Smooth muscle cell (in vitro differentiated cells): ENCODE results near the gene CDC73. TPM values are rescaled to one million over a fixed set of nuclear protein-coding genes. Genes with fewer than 3 reads are reported as not detected.
"Not testable (repeated sequence)": the region's sequence is repeated elsewhere in the genome, so short reads cannot be mapped to it uniquely, and the experiment has no call there.

Experiments used
- DNase-seq: peaks from one replicate; lab custom pipeline; 2025; ENCODE audit not compliant: unreplicated experiment; lab: John Stamatoyannopoulos, UW
- H2AFZ ChIP-seq: fragments of 200-600 bp; sonication (generic); 2 replicates; pipeline ENCODE4 v1.6.0; 2016; ENCODE audit warnings: antibody characterized with exemption, low read depth, mild to moderate bottlenecking
- H3F3A ChIP-seq: fragments of 200-600 bp; sonication (generic); 2 replicates; pipeline ENCODE4 v1.6.0; 2017; ENCODE audit warnings: antibody characterized with exemption, low read depth
- H3K27ac ChIP-seq: fragments of 200-600 bp; sonication (generic); 2 replicates; pipeline ENCODE4 v1.5.1; 2016; ENCODE audit warnings: low read depth, mild to moderate bottlenecking
- H3K27me3 ChIP-seq: fragments of 200-600 bp; sonication (generic); 2 replicates; pipeline ENCODE4 v1.6.1; 2016; ENCODE audit warnings: low read depth, mild to moderate bottlenecking
- H3K36me3 ChIP-seq: fragments of 200-600 bp; sonication (generic); 2 replicates; pipeline ENCODE4 v1.5.1; 2016; ENCODE audit warnings: low read depth
- H3K4me1 ChIP-seq: fragments of 200-600 bp; sonication (generic); 2 replicates; pipeline ENCODE4 v1.5.1; 2016; ENCODE audit warnings: low read depth
- H3K4me2 ChIP-seq: fragments of 200-600 bp; sonication (generic); 2 replicates; pipeline ENCODE4 v1.6.0; 2016; ENCODE audit warnings: mild to moderate bottlenecking
- H3K4me3 ChIP-seq: fragments of 200-600 bp; sonication (generic); 2 replicates; pipeline ENCODE4 v1.5.1; 2016; ENCODE audit warnings: mild to moderate bottlenecking
- H3K79me2 ChIP-seq: fragments of 200-600 bp; sonication (generic); 2 replicates; pipeline ENCODE4 v1.6.0; 2016; ENCODE audit warnings: low read depth, mild to moderate bottlenecking
- H3K9ac ChIP-seq: fragments of 200-600 bp; sonication (generic); 2 replicates; pipeline ENCODE4 v1.6.0; 2016; ENCODE audit warnings: low read depth
- H3K9me3 ChIP-seq: fragments of 200-600 bp; sonication (generic); replicated peaks from 2 replicates; pipeline ENCODE4 v1.5.1; 2016; ENCODE audit warnings: low read depth
- H4K20me1 ChIP-seq: fragments of 200-600 bp; sonication (generic); 2 replicates; pipeline ENCODE4 v1.6.0; 2016; ENCODE audit warnings: low read depth
- WGBS: methylation state at CpG from one replicate; pipeline ENCODE4 v1.1.7; 2016; ENCODE audit warnings: low lambda C conversion rate; 5-methylcytosine and 5-hydroxymethylcytosine counted together
- polyA plus RNA-seq: library from polyadenylated mRNA; unstranded; fragments of >200 nt; fragmentation: Nextera tagmentation; extraction: Ambion mirVana; gene quantifications from 2 replicates; pipeline ENCODE4 v1.2.1, GENCODE V29; 2016
- total RNA-seq: library from RNA; depleted of rRNA; stranded (reverse); fragments of >200 nt; gene quantifications from 2 replicates; pipeline ENCODE4 v1.2.3, GENCODE V29; 2014
- TF ChIP-seq, protein P1 (sequence below): fragments of 200-600 bp; sonication (generic); IDR thresholded peaks from 2 replicates; pipeline ENCODE4 v1.5.1; 2017; ENCODE audit warnings: borderline replicate concordance, mild to moderate bottlenecking, antibody characterized with exemption; ENCODE audit not compliant: insufficient read depth, poor library complexity, severe bottlenecking

CDC73 gene
- total and polyA plus RNA-seq, 2 experiments from 2014 or later, result 28.5 to 32.0 TPM

GRCh38 chr1:193113992-193114332 lies 7.9 kb upstream of the CDC73 start:
- Histone ChIP-seq H3K9me3 (no peaks in the 10 kb centered on the region), H3K36me3 (no peaks in the 10 kb centered on the region), H2AFZ (no peak overlapping the region), H3K9ac (no peak overlapping the region), H3K4me1 (peaks cover 11% of the 10 kb centered on the region), H3K27ac (peak overlapping the region; percentile 82), H3K4me3 (no peak overlapping the region), H4K20me1 (no peaks in the 10 kb centered on the region), H3K27me3 (no peaks in the 10 kb centered on the region), H3K4me2 (no peak overlapping the region), H3F3A (peaks cover 12% of the 10 kb centered on the region), H3K79me2 (no peaks in the 10 kb centered on the region)
- DNase-seq, result no peak
- TF ChIP-seq, protein P1, sequence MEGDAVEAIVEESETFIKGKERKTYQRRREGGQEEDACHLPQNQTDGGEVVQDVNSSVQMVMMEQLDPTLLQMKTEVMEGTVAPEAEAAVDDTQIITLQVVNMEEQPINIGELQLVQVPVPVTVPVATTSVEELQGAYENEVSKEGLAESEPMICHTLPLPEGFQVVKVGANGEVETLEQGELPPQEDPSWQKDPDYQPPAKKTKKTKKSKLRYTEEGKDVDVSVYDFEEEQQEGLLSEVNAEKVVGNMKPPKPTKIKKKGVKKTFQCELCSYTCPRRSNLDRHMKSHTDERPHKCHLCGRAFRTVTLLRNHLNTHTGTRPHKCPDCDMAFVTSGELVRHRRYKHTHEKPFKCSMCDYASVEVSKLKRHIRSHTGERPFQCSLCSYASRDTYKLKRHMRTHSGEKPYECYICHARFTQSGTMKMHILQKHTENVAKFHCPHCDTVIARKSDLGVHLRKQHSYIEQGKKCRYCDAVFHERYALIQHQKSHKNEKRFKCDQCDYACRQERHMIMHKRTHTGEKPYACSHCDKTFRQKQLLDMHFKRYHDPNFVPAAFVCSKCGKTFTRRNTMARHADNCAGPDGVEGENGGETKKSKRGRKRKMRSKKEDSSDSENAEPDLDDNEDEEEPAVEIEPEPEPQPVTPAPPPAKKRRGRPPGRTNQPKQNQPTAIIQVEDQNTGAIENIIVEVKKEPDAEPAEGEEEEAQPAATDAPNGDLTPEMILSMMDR, result no peak

DNA sequence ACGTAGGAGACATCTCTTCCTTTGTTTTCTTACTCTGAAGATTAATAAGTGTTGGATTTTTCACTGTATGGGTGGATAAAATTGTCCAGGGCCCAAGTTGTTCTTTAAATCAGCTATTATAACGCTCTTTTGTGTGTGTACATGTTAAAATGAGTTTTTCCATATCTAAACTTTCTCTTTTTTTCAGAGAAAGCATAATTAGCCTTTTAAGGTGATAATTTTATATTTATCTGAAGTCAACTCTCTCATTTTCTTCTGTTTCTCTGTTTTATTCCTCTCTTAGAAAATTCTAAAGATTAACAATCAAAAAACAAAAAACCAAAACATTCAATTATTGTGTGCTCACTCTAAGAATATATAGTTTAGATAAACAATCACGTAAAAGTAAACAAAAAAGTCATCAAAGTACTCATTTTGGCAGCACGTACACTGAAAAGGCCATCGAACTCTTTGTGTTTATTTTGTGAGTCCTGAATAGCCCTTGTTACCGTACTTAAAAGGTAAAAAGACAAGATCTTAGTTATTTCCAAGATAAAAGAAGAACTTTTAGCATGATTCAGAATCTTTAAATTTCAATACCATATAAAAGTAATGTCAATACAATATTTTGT lies 7.2 kb upstream of the CDC73 start:
- H3F3A ChIP-seq, result peaks cover 12% of the 10 kb centered on the region
- no peaks in the 10 kb centered on the region for H3K36me3 ChIP-seq
- H3K4me1 ChIP-seq, result peaks cover 11% of the 10 kb centered on the region
- H3K79me2 ChIP-seq, result no peaks in the 10 kb centered on the region
- WGBS, result 82% methylated on average over 6 of the region's 6 CpGs
- H3K27me3 ChIP-seq, result no peaks in the 10 kb centered on the region
- no peak overlapping the region for H3K9ac ChIP-seq
- TF ChIP-seq, protein P1, result no peak
- H2AFZ ChIP-seq, result no peak overlapping the region
- peak overlapping the region; percentile 82 for H3K27ac ChIP-seq
- H3K9me3 ChIP-seq, result no peaks in the 10 kb centered on the region
- no peak for DNase-seq
- no peaks in the 10 kb centered on the region for H4K20me1 ChIP-seq
- H3K4me3 ChIP-seq, result no peak overlapping the region
- peak overlapping the region; percentile 40 for H3K4me2 ChIP-seq

DNA sequence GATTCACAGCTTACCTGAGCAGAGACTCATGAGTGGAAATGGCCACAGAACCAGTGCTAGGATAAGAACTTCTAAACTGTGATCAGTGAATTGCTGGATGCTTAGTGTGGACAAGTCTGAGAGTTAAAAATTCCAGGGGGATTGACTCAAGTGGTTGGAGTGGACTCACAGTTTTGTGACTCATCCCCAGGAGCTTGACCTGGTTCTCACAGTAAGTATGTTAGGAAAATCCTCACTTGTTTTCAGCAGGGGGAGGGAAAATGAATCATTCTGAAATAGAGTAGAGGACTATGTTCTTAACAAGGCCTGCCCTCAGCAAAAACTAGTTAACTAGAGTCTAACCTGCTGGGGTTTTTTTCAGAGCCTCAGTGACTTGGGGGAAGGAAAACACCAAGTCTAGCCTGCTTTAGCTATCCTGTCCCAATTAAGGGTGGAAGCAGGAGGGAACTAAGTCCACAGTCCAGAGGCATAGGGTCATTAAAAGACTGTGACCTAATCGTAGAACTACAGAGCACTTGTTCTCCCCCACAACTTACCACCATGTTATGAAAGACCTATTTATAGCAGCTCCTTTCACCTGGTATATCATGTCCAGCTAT lies 6.1 kb upstream of the CDC73 start:
- Histone ChIP-seq H3K36me3 (no peaks in the 10 kb centered on the region), H3K9ac (peak overlapping the region; percentile 3), H3K4me3 (no peak overlapping the region), H2AFZ (no peak overlapping the region), H3F3A (peaks cover 11% of the 10 kb centered on the region), H3K27ac (peak overlapping the region; percentile 82), H4K20me1 (no peaks in the 10 kb centered on the region), H3K27me3 (no peaks in the 10 kb centered on the region), H3K4me2 (peak overlapping the region; percentile 40), H3K9me3 (no peaks in the 10 kb centered on the region), H3K4me1 (peaks cover 11% of the 10 kb centered on the region), H3K79me2 (no peaks in the 10 kb centered on the region)
- DNase-seq, result no peak
- TF ChIP-seq, protein P1, result no peak
- WGBS, result 25% methylated on average over 1 of the region's 1 CpG

- not testable (repeated sequence) for H3K27ac ChIP-seq, H3K4me3 ChIP-seq
Observed at GRCh38 chr1:193117167-193117566, 4.7 kb upstream of the CDC73 start.

More at GRCh38 chr1:193117167-193117566, 4.7 kb upstream of the CDC73 start:
- not testable (repeated sequence) for H3K27me3 ChIP-seq, H2AFZ ChIP-seq, H3K36me3 ChIP-seq, H3K4me2 ChIP-seq, H4K20me1 ChIP-seq, H3K9me3 ChIP-seq, H3F3A ChIP-seq, H3K9ac ChIP-seq, H3K79me2 ChIP-seq, DNase-seq
- H3K4me1 ChIP-seq, result peaks cover 11% of the 10 kb centered on the region
- 97% methylated on average over 6 of the region's 6 CpGs for WGBS
